ENCODE data around the gene USP54.
"Not testable (repeated sequence)": the region's sequence is repeated elsewhere in the genome, so short reads cannot be mapped to it uniquely, and the experiment has no call there.

The USP54 gene, protein sequence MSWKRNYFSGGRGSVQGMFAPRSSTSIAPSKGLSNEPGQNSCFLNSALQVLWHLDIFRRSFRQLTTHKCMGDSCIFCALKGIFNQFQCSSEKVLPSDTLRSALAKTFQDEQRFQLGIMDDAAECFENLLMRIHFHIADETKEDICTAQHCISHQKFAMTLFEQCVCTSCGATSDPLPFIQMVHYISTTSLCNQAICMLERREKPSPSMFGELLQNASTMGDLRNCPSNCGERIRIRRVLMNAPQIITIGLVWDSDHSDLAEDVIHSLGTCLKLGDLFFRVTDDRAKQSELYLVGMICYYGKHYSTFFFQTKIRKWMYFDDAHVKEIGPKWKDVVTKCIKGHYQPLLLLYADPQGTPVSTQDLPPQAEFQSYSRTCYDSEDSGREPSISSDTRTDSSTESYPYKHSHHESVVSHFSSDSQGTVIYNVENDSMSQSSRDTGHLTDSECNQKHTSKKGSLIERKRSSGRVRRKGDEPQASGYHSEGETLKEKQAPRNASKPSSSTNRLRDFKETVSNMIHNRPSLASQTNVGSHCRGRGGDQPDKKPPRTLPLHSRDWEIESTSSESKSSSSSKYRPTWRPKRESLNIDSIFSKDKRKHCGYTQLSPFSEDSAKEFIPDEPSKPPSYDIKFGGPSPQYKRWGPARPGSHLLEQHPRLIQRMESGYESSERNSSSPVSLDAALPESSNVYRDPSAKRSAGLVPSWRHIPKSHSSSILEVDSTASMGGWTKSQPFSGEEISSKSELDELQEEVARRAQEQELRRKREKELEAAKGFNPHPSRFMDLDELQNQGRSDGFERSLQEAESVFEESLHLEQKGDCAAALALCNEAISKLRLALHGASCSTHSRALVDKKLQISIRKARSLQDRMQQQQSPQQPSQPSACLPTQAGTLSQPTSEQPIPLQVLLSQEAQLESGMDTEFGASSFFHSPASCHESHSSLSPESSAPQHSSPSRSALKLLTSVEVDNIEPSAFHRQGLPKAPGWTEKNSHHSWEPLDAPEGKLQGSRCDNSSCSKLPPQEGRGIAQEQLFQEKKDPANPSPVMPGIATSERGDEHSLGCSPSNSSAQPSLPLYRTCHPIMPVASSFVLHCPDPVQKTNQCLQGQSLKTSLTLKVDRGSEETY (N-terminal part only)

DNA sequence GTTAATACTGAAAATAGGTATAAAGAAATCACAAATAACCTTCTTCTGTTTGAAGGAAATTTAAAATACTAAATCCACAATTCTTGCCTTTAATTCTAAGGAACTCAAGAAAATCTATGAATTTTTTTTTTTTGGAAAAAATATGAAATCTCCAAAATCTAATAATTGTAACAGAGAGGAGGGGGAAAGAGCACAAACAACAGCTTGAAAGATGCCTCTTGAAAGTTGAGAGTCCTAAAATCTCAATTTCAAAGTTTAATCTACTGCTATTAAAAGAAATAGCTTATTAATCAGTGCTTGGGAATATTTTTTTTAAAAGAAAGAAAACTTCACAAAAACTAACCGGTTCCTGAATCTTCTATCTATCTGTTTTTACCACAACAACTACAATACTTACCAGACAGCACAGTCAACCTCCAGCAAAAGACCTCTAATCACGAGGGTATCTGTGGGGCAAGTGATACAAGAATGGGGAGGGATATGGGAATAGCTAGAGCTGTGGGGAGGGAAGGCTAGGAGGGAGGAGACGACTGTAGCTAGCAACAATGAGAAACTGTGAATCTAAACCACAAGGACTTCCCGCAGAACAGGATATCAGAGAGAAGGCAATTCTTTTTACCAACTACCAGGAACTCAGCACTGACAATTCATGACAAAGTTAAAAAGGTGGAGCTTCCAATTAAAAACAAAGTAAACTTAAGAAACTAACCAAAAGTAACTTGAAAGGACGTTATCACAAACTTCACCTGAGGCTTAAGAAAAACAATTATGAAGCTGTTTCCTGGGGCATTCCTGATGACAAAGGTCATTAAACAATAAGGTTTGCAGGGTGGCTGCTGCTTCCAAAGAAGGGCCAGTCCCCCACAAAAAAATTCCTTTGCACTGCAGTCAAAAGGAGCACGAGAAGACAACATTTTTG, at the start of gene USP54:
Gene USP54, minus strand, starts transcription at position 462 of the 919 bp plus-strand sequence. CDS start 15,684 bp downstream, outside the sequence.
- DNase-seq, result no peak

DNA sequence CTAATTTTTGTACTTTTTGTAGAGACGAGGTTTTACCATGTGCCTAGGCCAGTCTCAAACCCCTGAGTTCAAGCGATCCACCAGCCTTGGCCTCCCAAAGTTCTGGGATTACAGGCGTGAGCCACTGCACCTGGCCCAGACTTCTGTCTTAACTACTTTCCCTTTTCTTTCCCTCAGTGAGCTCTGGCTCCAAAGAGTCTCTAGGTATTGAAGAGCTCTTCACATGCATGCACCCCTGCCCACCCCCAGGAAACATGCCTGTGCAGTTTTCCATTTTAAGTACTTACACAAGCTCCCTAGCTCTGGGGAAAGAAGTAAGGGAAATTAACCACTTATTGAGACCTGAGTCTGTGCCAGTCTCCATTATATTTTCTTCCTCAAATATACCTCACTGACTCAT, 48.1 kb upstream of the USP54 start:
- DNase-seq, result no peak

DNA sequence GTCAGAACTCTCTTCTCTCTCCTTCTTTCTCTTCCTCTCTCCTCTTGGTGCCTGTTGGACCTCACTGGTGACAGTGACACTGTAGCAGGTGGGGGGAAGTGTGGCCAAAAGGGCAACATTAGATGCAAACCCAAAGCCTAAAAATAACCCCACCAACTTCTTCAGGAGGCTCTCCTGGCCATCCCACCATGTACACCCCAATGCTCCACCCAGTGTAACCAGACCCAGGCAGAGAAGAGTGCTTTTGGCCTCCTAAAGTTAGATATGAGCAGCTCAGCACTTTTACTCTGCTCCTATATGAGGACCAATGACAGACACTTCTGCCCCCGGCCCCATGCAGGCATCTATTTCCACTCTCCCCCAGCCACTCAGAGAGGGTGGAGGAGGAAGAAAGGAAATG, 44.6 kb upstream of the USP54 start:
- no peak for DNase-seq

DNA sequence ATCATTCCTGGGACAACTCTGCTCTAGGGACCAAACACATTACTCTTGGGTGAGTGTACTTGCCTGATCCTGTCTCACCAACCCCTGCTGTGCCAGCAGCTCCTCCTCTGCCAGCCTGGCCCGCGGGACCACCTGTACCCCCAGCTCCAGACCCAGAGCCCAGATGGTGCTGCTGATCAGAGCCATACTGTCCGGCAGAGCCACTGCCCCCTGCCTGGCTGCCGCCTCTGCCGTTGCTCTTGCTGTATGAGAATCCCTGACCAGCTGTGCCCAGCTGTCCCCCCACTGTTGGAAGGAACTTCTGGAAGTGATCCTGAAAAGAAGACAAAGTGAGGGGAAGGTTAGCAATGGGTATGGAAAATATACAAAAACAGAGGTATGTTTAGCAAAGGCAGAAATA, 43.3 kb upstream of the USP54 start:
- no peak for DNase-seq

DNA sequence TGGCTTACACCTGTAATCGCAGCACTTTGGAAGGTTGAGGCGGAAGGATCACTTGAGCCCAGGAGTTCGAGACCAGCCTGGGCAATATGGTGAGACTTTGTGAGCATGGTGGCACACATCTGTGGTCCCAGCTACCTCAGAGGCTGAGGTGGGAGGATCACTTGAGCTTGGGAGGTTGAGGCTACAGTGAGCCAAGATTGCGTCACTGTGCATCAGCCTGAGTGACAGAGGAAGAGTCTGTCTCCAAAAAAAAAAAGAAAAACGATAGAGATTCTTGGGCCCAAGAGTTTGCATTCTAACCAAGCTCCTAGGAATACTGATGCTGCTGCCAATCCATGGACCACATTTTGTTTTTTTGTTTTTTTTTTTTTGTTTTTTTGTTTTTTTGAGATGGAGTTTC, 38.0 kb upstream of the USP54 start:
- no peak for DNase-seq

DNA sequence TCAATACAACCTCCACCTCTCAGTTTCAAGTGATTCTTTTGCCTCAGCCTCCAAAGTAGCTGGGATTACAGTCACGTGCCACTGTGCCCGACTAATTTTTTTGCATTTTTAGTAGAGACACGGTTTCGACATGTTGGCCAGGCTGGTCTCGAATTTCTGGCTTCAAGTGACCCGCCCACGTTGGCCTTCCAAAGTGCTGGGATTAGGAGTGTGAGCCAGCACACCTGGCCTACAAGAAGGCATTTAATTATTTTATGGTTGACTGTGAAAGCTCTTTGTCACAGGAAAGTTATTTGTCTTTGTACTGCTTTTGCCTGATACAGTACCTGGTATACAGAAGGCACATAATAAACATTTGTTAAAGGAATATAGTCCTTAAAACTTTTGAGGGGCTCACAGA, 37.3 kb upstream of the USP54 start:
- no peak for DNase-seq

DNA sequence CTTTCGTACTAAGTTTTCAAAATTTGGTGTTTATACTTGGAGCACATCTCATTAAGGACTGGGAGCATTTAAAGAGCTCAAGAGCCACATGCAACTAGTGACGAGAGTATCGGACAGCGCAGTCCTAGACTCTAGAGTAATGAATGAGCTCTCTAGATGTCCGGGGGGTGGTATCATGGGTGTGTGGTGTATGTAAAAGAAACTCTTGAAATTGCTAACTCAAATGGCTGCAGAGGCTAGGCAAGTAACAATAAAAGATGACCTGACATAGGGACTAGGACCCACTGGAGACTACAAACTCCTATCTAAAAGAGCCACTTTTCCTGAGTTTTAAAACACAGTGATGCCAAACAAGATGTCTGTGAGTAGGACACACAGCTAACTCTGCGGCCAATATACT, 36.2 kb upstream of the USP54 start:
- DNase-seq, result no peak

DNA sequence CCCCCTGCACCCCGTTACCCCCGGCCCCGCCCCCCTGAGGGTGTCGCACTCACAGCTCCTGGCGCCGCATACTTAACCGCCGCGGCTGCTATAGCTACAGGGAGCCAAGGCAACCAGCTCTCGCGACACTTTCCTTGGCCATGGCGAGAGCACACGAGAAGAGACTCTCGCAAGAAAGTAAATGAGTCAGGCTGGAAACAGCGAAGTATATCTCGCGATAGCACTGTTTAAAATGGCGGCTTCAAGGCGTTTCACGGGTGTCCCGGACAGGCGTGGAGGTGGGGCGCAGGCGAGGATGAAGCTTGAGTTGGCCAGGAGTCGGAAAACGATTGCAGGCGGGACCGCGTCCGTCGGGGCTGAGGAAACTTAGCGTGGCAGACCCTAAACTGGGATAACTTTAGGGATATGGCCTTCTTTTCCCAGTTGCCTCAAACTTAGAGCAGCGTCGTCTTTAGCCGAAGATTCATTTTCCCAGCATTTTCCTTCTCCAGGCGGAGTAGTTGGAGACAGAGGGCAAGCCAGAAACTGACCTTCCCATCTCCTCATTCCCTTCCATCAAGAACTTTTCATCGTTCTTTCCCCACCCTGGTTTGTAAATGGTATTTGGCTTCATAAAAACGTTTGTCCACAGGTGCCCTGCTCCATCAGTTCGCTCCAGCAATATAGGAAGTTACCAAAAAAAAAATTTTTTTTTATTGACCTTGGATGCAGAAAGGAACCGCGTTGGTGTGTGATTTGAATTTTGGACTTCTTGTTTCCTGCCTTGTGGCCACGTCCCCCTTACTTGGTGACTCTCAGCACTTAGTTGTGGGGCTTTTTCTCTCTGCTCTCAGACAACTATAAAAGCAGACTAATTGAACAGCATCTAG, 35.0 kb upstream of the USP54 start:
- DNase-seq, result peak; percentile 92

DNA sequence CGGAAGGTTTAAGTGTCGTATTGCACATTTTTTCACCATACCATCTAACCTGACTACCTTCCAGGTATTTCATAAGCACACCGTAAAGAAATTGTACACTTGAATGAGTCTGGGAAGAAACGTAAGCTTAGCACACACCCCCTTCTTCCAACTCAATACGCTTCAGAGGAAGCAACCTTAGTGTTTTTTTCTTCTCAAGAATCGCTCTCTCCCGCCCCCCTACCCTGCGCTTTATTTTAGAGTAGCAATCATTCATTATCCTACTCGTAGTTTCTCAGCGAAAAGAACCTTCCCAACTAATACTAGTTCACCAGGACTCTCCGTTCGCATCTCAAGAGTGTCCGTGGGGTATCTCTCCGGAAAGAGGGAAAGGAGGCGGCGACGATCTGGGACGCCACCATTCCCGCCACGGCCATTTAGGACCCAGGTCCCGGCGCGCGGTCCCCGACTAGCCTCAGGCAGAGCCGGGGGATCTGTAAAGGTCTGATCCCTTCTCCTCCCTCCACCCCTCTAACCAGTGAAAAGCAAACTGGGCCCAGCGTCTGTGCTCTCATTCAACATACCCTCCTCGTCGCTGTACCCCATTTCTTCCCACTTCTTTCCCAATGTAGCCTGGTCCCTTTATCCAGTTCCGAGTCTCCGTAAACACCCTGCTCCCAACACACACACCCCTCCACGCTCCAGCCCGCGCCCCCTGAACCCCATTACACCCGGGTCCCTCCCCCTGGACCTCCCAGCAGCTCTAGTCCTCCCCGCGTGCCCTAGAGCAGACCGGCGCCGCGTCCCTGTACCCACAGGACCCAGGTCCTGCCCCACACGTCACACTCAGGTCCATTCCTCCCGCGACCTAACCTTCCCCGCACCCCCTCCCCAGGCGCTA, 34.1 kb upstream of the USP54 start:
- DNase-seq, result no peak

DNA sequence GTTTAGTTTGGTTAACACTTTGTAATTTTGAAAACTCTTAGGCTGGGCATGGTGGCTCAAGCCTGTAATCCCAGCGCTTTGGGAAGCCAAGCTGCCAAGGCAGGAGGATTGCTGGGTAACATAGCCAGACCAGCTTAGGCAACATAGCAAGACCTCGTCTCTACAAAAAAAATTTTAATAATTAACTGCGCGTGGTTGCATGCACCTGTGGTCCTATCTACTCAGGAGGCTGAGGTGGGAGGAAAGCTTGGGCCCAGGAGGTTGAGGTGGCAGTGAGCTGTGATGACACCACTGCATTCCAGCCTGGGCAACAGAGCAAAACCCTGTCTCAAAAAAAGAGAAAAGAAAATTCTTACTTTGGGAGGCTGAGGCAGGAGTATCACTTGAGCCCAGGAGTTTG, 31.9 kb upstream of the USP54 start:
- no peak for DNase-seq

DNA sequence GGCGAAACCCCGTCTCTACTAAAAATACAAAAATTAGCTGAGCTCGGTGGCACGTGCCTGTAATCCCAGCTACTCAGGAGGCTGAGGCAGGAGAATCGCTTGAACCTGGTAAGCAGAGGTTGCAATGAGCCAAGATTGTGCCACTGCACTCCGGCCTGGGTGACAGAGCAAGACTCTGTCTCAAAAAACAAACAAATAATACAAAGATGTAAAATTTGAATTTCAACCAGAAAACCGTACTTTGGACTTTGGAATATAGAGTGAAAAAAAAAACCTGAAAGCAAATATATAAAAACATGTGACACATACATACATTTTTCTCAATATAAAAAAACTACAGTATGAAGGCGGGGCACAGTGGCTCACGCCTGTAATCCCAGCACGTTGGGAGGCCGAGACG, 29.8 kb upstream of the USP54 start:
- not testable (repeated sequence) for DNase-seq

DNA sequence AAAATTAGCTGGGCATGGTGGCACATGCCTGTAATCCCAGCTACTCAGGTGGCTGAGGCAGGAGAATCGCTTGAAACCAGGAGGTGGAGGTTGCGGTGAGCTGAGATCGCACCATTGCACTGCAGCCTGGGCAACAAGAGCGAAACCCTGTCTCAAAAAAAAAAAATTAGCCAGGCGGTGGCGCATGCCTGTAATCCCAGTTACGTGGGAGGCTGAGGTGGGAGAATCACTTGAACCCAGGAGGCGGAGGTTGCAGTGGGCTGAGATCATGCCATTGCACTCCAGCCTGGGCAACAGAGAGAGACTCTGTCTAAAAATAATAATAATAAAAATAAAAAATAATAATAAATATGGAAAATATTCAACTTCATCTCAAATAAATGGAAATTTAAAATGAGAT, 26.0 kb upstream of the USP54 start:
- not testable (repeated sequence) for DNase-seq

DNA sequence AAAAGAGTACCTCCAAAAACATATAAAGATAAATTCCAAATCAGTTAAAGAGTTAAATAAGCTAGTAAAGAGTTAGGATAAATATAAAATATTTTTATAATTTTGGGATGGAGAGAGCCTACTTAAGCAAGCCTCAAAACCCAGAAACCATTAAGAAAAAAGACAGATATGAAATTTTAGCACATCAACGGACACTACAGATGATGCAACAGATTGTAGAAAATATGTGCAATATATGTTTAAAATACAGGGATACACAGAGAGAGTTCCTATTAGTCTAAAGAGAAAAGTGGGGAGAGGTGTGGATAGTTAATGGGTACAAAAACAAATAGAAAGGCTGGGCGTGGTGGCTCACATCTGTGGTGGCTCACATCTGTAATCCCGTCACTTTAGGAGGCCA, 23.6 kb upstream of the USP54 start:
- DNase-seq, result no peak

DNA sequence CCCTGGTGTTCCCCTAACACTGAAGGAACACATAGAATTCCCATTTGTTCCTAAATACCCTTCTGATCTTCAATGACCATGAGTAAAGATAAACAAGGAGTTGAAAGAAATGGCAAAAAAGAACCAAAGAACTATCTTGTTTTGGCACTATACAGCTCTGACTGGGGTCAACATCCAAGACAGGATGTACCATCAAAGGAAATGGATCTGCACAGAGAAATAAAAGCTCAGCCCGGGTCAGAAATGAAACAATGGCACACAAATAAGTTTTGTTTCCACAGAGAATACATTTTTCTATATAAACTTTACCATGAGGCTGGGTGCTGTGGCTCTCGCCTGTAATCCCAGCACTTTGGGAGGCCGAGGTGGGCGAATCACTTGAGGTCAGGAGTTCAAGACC, 18.0 kb upstream of the USP54 start:
- DNase-seq, result no peak

DNA sequence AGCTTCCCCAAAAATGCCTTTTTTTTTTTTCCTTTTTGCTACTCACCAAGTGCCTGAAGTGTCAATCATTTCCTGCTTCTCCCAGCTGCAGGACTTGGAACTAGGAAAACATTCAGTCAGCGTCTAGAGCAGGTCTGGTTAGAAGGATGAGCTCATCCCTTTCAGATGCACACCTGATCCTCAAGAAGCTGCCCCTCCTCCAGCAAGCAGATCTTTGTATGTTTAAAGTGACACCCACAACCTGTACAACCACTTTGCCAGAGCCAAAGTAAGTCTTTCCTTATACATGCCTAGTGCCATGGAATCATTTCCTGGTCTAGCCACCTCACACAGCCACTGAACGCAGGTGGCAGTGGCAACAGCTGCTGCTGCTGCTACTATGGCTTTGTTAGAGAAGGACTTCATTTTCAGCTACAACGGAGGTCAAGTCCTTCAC, 10.4 kb upstream of the USP54 start:
- DNase-seq, result no peak

DNA sequence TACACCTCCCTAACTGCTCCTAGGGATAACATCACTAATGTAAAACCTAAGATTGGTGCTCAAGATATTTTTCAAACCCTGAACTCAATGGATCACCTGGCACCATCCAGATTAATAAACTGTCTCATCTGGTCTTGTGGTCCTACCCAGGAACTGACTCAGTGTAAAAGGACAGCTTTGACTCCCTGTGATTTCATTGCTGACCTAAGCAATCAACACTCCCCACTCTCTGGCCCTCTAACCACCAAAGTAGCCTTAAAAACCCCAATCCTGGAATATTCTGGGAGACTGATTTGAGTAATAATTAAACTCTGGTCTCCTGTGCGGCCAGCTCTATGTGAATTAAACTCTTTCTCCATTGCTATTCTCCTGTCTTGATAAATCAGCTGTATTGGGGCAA, 6.2 kb upstream of the USP54 start:
- DNase-seq, result no peak

DNA sequence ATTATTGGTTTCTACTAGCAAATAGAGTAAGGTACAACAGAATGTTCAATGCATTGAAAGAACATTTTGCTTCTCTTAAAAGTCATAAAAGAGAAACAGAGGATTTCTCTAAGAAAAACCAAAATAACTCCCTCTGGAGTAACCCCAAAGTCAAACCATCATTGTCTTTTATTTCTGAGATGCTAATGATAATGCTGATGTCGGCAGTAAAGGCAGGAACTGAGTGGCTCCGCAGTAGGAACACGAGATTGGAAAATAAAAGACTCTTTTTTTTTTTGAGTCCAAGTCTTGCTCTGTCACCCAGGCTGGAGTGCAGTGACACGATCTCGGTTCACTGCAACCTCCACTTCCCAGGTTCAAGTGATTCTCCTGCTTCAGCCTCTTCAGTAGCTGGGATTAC, 2.7 kb upstream of the USP54 start:
- DNase-seq, result no peak

DNA sequence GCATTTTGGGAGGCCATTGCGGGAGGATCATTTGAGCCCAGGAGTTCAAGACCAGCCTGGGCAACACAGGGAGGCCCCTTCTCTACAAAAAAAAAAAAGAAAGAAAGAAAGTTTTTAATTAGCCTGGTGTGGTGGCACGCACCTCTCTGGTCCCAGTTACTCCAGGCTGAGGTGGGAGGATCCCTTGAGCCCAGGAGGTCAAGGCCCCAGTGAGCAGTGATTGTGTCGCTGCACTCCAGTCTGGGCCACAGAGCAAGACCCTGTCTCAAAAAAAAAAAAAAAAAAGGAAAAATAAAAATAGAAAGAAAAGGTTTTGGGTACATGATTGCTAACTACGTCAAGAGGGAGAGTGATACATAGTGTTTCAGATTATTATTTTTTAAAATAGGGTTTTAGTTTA, 2.0 kb upstream of the USP54 start:
- no peak for DNase-seq

DNA sequence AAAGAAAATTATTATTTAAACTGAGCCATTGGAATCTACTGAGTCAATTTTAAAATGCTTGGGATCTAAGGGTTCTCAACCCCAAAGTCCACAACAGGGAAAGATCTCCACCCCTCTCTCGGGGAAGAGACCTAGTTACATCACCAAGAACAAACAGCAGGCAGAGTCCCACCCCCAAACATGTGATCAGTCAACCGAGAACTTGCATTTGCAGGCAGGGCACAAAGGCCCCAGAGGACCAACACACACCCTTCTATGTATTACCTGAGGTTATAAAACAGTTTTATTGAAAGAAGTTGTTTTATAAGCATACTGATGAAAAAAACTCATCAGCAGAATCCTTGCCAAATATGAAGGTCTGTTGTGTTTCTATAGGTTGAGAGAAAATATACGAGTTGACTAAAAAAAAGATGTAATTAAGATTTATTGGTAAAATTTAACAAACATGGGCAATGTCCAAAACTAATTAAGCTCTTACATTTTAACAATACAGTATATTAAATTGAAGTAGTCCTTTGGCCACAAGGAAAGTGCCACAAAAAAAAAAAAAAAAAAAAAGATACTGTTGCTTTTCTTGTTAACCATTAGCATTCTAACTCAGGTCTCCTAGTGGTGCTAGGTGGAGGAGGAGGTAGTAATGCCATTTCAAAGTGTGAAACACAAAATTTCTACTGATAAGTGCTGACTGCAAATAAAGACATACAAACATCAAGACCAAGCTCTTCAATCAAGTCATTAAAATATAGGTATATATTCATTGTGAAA, 975 bp upstream of the USP54 start:
- DNase-seq, result peak; percentile 1
